HepG2 (cell line): ENCODE data around the gene TRAPPC4. TPM values are rescaled to one million over a fixed set of nuclear protein-coding genes. Genes with fewer than 3 reads are reported as not detected.

Experiments
- ATF4 ChIP-seq, 2 experiments: fragments of 450-650 bp in 1 of 2; sonication (generic) in 1 of 2; formaldehyde crosslinking; IDR thresholded peaks; 2 replicates each; pipeline versions ENCODE4 v1.5.0 to v1.8.0; 2020 to 2022; ENCODE audit warnings: mild to moderate bottlenecking in 1 of 2, missing genetic modification reagents in 1 of 2
- ATM ChIP-seq: fragments of 450-650 bp; IDR thresholded peaks from 2 replicates; pipeline ENCODE4 v1.7.1; 2017; ENCODE audit warnings: mild to moderate bottlenecking, borderline replicate concordance
- IRF2 ChIP-seq: IDR thresholded peaks from 2 replicates; pipeline ENCODE4 v1.6.1; 2018; ENCODE audit warnings: missing genetic modification reagents, missing compliant biosample characterization
- NFYC ChIP-seq: IDR thresholded peaks from 2 replicates; pipeline ENCODE4 v1.6.1; 2016; ENCODE audit warnings: missing genetic modification reagents, missing compliant biosample characterization
- PAXIP1 ChIP-seq: sonication (generic); formaldehyde crosslinking; conservative IDR thresholded peaks from 2 replicates; pipeline ENCODE4 v1.4.0; 2020; ENCODE audit warnings: mild to moderate bottlenecking, missing genetic modification reagents, moderate library complexity
- SPEN ChIP-seq: sonication (generic); formaldehyde crosslinking; IDR thresholded peaks from 2 replicates; pipeline ENCODE4 v1.5.1; 2020; ENCODE audit warnings: low read depth, mild to moderate bottlenecking, missing genetic modification reagents
- SRY ChIP-seq: sonication (generic); formaldehyde crosslinking; IDR thresholded peaks from 2 replicates; pipeline ENCODE4 v1.8.0; 2022; ENCODE audit warnings: mild to moderate bottlenecking, missing genetic modification reagents
- TRIM22 ChIP-seq: fragments of 450-650 bp; IDR thresholded peaks from 2 replicates; pipeline ENCODE4 v1.6.1; 2017
- ZEB1 ChIP-seq: IDR thresholded peaks from 2 replicates; pipeline ENCODE4 v1.6.1; 2012; ENCODE audit warnings: mild to moderate bottlenecking, low read depth, inconsistent platforms; ENCODE audit not compliant: insufficient replicate concordance
- ZNF230 ChIP-seq: sonication (generic); formaldehyde crosslinking; IDR thresholded peaks from 2 replicates; pipeline ENCODE4 v1.4.0; 2020; ENCODE audit warnings: mild to moderate bottlenecking, missing genetic modification reagents
- ZNF34 ChIP-seq: sonication (generic); formaldehyde crosslinking; IDR thresholded peaks from 2 replicates; pipeline ENCODE4 v1.4.0; 2020; ENCODE audit warnings: mild to moderate bottlenecking, missing genetic modification reagents, borderline replicate concordance
- ZNF703 ChIP-seq: sonication (generic); formaldehyde crosslinking; IDR thresholded peaks from 2 replicates; pipeline ENCODE4 v1.5.1; 2020; ENCODE audit warnings: missing genetic modification reagents, mild to moderate bottlenecking, moderate library complexity, borderline replicate concordance
- ZNF713 ChIP-seq: sonication (generic); formaldehyde crosslinking; IDR thresholded peaks from 2 replicates; pipeline ENCODE4 v1.4.0; 2020; ENCODE audit warnings: mild to moderate bottlenecking, missing genetic modification reagents
- polyA plus RNA-seq, 8 experiments: library from polyadenylated mRNA; depleted of rRNA in 3 of 8; stranded (reverse) in 7 of 8; unstranded in 1 of 8; fragments of >200 nt; fragmentation: Illumina TruSeq in 4 of 8; extraction: Trizol in 4 of 8; gene quantifications; 2 replicates each; pipeline versions ENCODE4 v1.2.1 to v1.2.3, GENCODE V29; 2011 to 2016; ENCODE audit warnings: low read depth in 4 of 8, missing spikeins in 1 of 8, mixed read lengths in 1 of 8; ENCODE audit not compliant: insufficient read depth in 1 of 8
- total RNA-seq, 5 experiments: library from RNA; depleted of rRNA; stranded (reverse); fragments of >200 nt; fragmentation: Illumina TruSeq; extraction: Trizol; gene quantifications; 2 replicates each; pipeline ENCODE4 v1.2.3, GENCODE V29; 2016; ENCODE audit warnings: low read depth in 1 of 5
- TF ChIP-seq, protein P1 (sequence below): sonication (generic); formaldehyde crosslinking; IDR thresholded peaks from 2 replicates; pipeline ENCODE4 v1.4.0; 2020; ENCODE audit warnings: mild to moderate bottlenecking, missing genetic modification reagents
- TF ChIP-seq, protein P2 (sequence below): sonication (generic); formaldehyde crosslinking; IDR thresholded peaks from 2 replicates; pipeline ENCODE4 v1.4.0; 2020; ENCODE audit warnings: missing genetic modification reagents

The TRAPPC4 gene
- total and polyA plus RNA-seq, 2 of the 13 experiments (the other 11 are each of a cell fraction or from before 2014, with no cell fraction given), result 97.4 to 140 TPM

GRCh38 chr11:119057000-119057769 lies 38.6 kb downstream of the TRAPPC4 start, which contains the start of gene HYOU1 (continued):
- TF ChIP-seq ATF4 (CRISPR knock-in tag; IDR thresholded peaks at IDR 0.05) (peak in 1 of 2 experiments; percentile 58; a peak in 1 of 4 replicates), ZNF703 (CRISPR knock-in tag) (no peak), SRY (CRISPR knock-in tag) (no peak), TRIM22 (no peak), ZEB1 (peak; percentile 74), SPEN (CRISPR knock-in tag) (no peak; the same call in 1 of the 2 replicates), PAXIP1 (CRISPR knock-in tag) (peak; percentile 41), ZNF230 (no peak), ZNF713 (CRISPR knock-in tag) (no peak), ZNF34 (CRISPR knock-in tag) (no peak), NFYC (CRISPR knock-in tag) (peak; percentile 85), ATM (no peak), IRF2 (CRISPR knock-in tag) (no peak)
- TF ChIP-seq, protein P1, sequence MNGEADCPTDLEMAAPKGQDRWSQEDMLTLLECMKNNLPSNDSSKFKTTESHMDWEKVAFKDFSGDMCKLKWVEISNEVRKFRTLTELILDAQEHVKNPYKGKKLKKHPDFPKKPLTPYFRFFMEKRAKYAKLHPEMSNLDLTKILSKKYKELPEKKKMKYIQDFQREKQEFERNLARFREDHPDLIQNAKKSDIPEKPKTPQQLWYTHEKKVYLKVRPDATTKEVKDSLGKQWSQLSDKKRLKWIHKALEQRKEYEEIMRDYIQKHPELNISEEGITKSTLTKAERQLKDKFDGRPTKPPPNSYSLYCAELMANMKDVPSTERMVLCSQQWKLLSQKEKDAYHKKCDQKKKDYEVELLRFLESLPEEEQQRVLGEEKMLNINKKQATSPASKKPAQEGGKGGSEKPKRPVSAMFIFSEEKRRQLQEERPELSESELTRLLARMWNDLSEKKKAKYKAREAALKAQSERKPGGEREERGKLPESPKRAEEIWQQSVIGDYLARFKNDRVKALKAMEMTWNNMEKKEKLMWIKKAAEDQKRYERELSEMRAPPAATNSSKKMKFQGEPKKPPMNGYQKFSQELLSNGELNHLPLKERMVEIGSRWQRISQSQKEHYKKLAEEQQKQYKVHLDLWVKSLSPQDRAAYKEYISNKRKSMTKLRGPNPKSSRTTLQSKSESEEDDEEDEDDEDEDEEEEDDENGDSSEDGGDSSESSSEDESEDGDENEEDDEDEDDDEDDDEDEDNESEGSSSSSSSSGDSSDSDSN (CRISPR knock-in tag), result peak; percentile 73
- TF ChIP-seq, protein P2, sequence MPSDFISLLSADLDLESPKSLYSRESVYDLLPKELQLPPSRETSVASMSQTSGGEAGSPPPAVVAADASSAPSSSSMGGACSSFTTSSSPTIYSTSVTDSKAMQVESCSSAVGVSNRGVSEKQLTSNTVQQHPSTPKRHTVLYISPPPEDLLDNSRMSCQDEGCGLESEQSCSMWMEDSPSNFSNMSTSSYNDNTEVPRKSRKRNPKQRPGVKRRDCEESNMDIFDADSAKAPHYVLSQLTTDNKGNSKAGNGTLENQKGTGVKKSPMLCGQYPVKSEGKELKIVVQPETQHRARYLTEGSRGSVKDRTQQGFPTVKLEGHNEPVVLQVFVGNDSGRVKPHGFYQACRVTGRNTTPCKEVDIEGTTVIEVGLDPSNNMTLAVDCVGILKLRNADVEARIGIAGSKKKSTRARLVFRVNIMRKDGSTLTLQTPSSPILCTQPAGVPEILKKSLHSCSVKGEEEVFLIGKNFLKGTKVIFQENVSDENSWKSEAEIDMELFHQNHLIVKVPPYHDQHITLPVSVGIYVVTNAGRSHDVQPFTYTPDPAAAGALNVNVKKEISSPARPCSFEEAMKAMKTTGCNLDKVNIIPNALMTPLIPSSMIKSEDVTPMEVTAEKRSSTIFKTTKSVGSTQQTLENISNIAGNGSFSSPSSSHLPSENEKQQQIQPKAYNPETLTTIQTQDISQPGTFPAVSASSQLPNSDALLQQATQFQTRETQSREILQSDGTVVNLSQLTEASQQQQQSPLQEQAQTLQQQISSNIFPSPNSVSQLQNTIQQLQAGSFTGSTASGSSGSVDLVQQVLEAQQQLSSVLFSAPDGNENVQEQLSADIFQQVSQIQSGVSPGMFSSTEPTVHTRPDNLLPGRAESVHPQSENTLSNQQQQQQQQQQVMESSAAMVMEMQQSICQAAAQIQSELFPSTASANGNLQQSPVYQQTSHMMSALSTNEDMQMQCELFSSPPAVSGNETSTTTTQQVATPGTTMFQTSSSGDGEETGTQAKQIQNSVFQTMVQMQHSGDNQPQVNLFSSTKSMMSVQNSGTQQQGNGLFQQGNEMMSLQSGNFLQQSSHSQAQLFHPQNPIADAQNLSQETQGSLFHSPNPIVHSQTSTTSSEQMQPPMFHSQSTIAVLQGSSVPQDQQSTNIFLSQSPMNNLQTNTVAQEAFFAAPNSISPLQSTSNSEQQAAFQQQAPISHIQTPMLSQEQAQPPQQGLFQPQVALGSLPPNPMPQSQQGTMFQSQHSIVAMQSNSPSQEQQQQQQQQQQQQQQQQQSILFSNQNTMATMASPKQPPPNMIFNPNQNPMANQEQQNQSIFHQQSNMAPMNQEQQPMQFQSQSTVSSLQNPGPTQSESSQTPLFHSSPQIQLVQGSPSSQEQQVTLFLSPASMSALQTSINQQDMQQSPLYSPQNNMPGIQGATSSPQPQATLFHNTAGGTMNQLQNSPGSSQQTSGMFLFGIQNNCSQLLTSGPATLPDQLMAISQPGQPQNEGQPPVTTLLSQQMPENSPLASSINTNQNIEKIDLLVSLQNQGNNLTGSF (CRISPR knock-in tag), result no peak
